ENCODE results near the gene ATOSA. TPM values are rescaled to one million over a fixed set of nuclear protein-coding genes. Genes with fewer than 3 reads are reported as not detected.

ATOSA gene
- total RNA-seq, 1 experiment from 2014 or later: 21.3 TPM

- no peaks in the 10 kb centered on the region for H3K36me3 Mint-ChIP-seq (ENCODE audit: insufficient read depth, unreplicated experiment)
- CTCF ChIA-PET: interaction anchor here (0.5 to 0.8 kb wide), 2 partner anchors 37 to 146 kb away, joined by 3 to 4 read pairs; no protein-coding TSS in a partner anchor
- no peaks in the 10 kb centered on the region for H3K9me3 Mint-ChIP-seq (ENCODE audit: unreplicated experiment)
- H3K4me1 Mint-ChIP-seq (ENCODE audit: insufficient read depth, unreplicated experiment): peaks cover 5% of the 10 kb centered on the region
- POLR2A ChIA-PET: interaction anchor here (1.6 kb wide), 1 partner anchor 39 kb away, joined by 7 read pairs; the partner anchor contains the start of gene ATOSA
- no peak for TF ChIP-seq CTCF (IDR thresholded peaks at IDR 0.05; ENCODE audit: unreplicated experiment)
- intact Hi-C loops (cut with micrococcal nuclease): no loop called here
- H3K4me3 Mint-ChIP-seq (ENCODE audit: unreplicated experiment): no peak overlapping the region
- no peaks in the 10 kb centered on the region for H3K27me3 Mint-ChIP-seq (ENCODE audit: insufficient read depth, unreplicated experiment)
- no peak overlapping the region for H3K27ac Mint-ChIP-seq (ENCODE audit: low read depth, unreplicated experiment)
- DNase-seq (ENCODE audit: unreplicated experiment): no peak
- no TSS peak for BruUV-seq (replicated peaks)
Measured at GRCh38 chr15:52718551-52718950, 39.4 kb upstream of the ATOSA start.

GRCh38 chr15:52717924-52718323, 38.7 kb upstream of the ATOSA start:
- intact Hi-C loops (cut with micrococcal nuclease): no loop called here
- peaks cover 5% of the 10 kb centered on the region for H3K4me1 Mint-ChIP-seq (ENCODE audit: insufficient read depth, unreplicated experiment)
- POLR2A ChIA-PET: interaction anchor here (0.6 kb wide), 1 partner anchor 461 kb away, joined by 3 read pairs; no protein-coding TSS in a partner anchor
- DNase-seq (ENCODE audit: unreplicated experiment): no peak
- TF ChIP-seq CTCF (IDR thresholded peaks at IDR 0.05; ENCODE audit: unreplicated experiment): no peak
- no peaks in the 10 kb centered on the region for H3K9me3 Mint-ChIP-seq (ENCODE audit: unreplicated experiment)
- CTCF ChIA-PET: interaction anchor here (0.6 to 0.7 kb wide), 2 partner anchors 13 to 20 kb away, joined by 3 read pairs; no protein-coding TSS in a partner anchor
- H3K4me3 Mint-ChIP-seq (ENCODE audit: unreplicated experiment): no peak overlapping the region
- no peak overlapping the region for H3K27ac Mint-ChIP-seq (ENCODE audit: low read depth, unreplicated experiment)
- no TSS peak for BruUV-seq (replicated peaks)
- no peaks in the 10 kb centered on the region for H3K36me3 Mint-ChIP-seq (ENCODE audit: insufficient read depth, unreplicated experiment)
- no peaks in the 10 kb centered on the region for H3K27me3 Mint-ChIP-seq (ENCODE audit: insufficient read depth, unreplicated experiment)

GRCh38 chr15:52717481-52717880, 38.3 kb upstream of the ATOSA start:
- no TSS peak for BruUV-seq (replicated peaks)
- peaks cover 5% of the 10 kb centered on the region for H3K4me1 Mint-ChIP-seq (ENCODE audit: insufficient read depth, unreplicated experiment)
- no peaks in the 10 kb centered on the region for H3K9me3 Mint-ChIP-seq (ENCODE audit: unreplicated experiment)
- H3K27ac Mint-ChIP-seq (ENCODE audit: low read depth, unreplicated experiment): no peak overlapping the region
- intact Hi-C loops (cut with micrococcal nuclease): no loop called here
- no peak for DNase-seq (ENCODE audit: unreplicated experiment)
- CTCF ChIA-PET: interaction anchor here (0.6 to 0.7 kb wide), 2 partner anchors 14 to 20 kb away, joined by 3 read pairs; no protein-coding TSS in a partner anchor
- no peak for TF ChIP-seq CTCF (IDR thresholded peaks at IDR 0.05; ENCODE audit: unreplicated experiment)
- POLR2A ChIA-PET: interaction anchor here (0.6 kb wide), 1 partner anchor 461 kb away, joined by 3 read pairs; no protein-coding TSS in a partner anchor
- no peak overlapping the region for H3K4me3 Mint-ChIP-seq (ENCODE audit: unreplicated experiment)
- H3K27me3 Mint-ChIP-seq (ENCODE audit: insufficient read depth, unreplicated experiment): no peaks in the 10 kb centered on the region
- no peaks in the 10 kb centered on the region for H3K36me3 Mint-ChIP-seq (ENCODE audit: insufficient read depth, unreplicated experiment)

- intact Hi-C loops (cut with micrococcal nuclease): no loop called here
- TF ChIP-seq CTCF (IDR thresholded peaks at IDR 0.05; ENCODE audit: unreplicated experiment): no peak
- CTCF ChIA-PET: no interaction called here
- Mint-ChIP-seq H3K27ac (ENCODE audit: low read depth, unreplicated experiment) (no peak overlapping the region), H3K36me3 (ENCODE audit: insufficient read depth, unreplicated experiment) (no peaks in the 10 kb centered on the region), H3K4me1 (ENCODE audit: insufficient read depth, unreplicated experiment) (peaks cover 5% of the 10 kb centered on the region), H3K4me3 (ENCODE audit: unreplicated experiment) (no peak overlapping the region), H3K9me3 (ENCODE audit: unreplicated experiment) (no peaks in the 10 kb centered on the region), H3K27me3 (ENCODE audit: insufficient read depth, unreplicated experiment) (no peaks in the 10 kb centered on the region)
- BruUV-seq (replicated peaks): no TSS peak
- no peak for DNase-seq (ENCODE audit: unreplicated experiment)
- POLR2A ChIA-PET: no interaction called here
Measured at GRCh38 chr15:52716536-52716935, 37.3 kb upstream of the ATOSA start.
